ENCODE measurements around the gene RBL2.

DNA sequence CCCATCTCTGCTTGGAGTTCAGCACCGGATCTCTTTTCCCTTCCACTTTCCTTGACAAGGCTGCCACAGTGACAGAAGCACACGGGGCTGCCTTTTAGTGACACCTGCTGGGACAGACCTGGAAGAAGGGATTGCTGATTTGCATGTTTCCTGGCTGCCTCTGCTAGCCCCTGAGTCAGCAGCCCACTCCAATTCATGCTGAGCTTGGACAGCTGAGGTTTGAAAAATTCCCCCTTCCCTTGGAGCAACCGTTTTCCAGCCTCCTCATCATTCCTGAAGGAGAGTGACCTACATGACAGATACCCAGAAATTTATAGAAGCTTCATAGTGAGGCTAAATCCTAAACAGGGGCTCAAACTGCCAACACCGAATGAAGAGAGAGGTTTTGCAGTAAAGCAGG is 18.8 kb upstream of the RBL2 start:
- TF ChIP-seq ZNF274 (IDR thresholded peaks at IDR 0.05; ENCODE audit: low read depth, low read length) (no peak), YY1 (IDR thresholded peaks at IDR 0.05; ENCODE audit: insufficient read depth, insufficient read length) (no peak)

All from NT2/D1 (cell line).